Sigmoid colon (tissue), 7 donors: ENCODE data around the gene HTT-AS. TPM values are rescaled to one million over a fixed set of nuclear protein-coding genes. Genes with fewer than 3 reads are reported as not detected.

ENCODE experiments used
- DNase-seq: peaks from one replicate; pipeline ENCODE4 v3.0.0-alpha.2; 2019
- H3K27ac ChIP-seq, 4 donors: fragments of 200-600 bp; sonication (generic); one replicate each; pipeline ENCODE4 v1.5.1; 2016 to 2019; ENCODE audit warnings: mild to moderate bottlenecking in 1 of 4
- H3K27me3 ChIP-seq, 3 donors: fragments of 200-600 bp; sonication (generic); one replicate each; pipeline ENCODE4 v1.5.1; 2019; ENCODE audit warnings: mild to moderate bottlenecking in 1 of 3
- H3K36me3 ChIP-seq, 4 donors: fragments of 200-600 bp; sonication (generic); one replicate each; pipeline ENCODE4 v1.5.1; 2016 to 2019
- H3K4me1 ChIP-seq, 4 donors: fragments of 200-600 bp; sonication (generic); one replicate each; pipeline ENCODE4 v1.5.1; 2017 to 2019
- H3K4me3 ChIP-seq, 4 donors: fragments of 200-600 bp; sonication (generic); one replicate each; pipeline ENCODE4 v1.5.1; 2017 to 2019; ENCODE audit warnings: mild to moderate bottlenecking in 2 of 4, moderate library complexity in 1 of 4
- H3K9me3 ChIP-seq, 4 donors: fragments of 200-600 bp in 3 of 4; sonication (generic) in 3 of 4; one replicate each; pipeline versions ENCODE4 v1.5.1 to v1.6.1; 2013 to 2019
- CTCF ChIP-seq, 4 experiments: fragments of 450-650 bp in 3 of 4; fragments of 200-600 bp in 1 of 4; IDR thresholded peaks; one replicate each; pipeline ENCODE4 v1.5.1; 2016 to 2019; ENCODE audit warnings: antibody characterized with exemption in 4 of 4, mild to moderate bottlenecking in 3 of 4, moderate library complexity in 2 of 4
- EP300 ChIP-seq, 4 donors: sonication (generic); formaldehyde crosslinking; IDR thresholded peaks; one replicate each; pipeline ENCODE4 v1.6.1; 2017; ENCODE audit warnings: antibody characterized with exemption in 4 of 4
- POLR2A ChIP-seq, 2 donors: fragments of 450-650 bp; IDR thresholded peaks; one replicate each; pipeline ENCODE4 v1.6.1; 2016; ENCODE audit warnings: antibody characterized with exemption in 2 of 2, mild to moderate bottlenecking in 2 of 2, moderate library complexity in 2 of 2
- POLR2AphosphoS5 ChIP-seq, 4 donors: sonication (generic); formaldehyde crosslinking; IDR thresholded peaks; one replicate each; pipeline ENCODE4 v1.6.1; 2017; ENCODE audit warnings: antibody characterized with exemption in 4 of 4
- WGBS, 2 donors: extraction: QIAGEN DNeasy Blood & Tissue Kit; methylation state at CpG; one replicate each; pipeline ENCODE4 v1.1.7; 2013; 5-methylcytosine and 5-hydroxymethylcytosine counted together
- intact Hi-C: fragments of 100-400 bp; cut with DNase I; formaldehyde crosslinking; loops from one replicate; pipeline ENCODE4 v1.15.1; 2023
- polyA plus RNA-seq, 3 donors: library from polyadenylated mRNA; stranded (reverse); fragments of 200-250 nt; gene quantifications; one replicate each; pipeline ENCODE4 v1.2.3, GENCODE V29; 2013
- total RNA-seq, 4 donors: library from RNA; depleted of rRNA; stranded (reverse); fragments of >200 nt; gene quantifications; one replicate each; pipeline ENCODE4 v1.1.0, GENCODE V29; 2016
- donor health status: healthy with polysubstance abuse.
- donor health status: Bipolar disorder and iron deficiency.
- donor health status: healthy.

Gene HTT-AS
- total and polyA plus RNA-seq, 7 donors = not detected

- TF ChIP-seq EP300 (IDR thresholded peaks at IDR 0.05) = no peak
- no peak for TF ChIP-seq CTCF (IDR thresholded peaks at IDR 0.05)
- no peak for TF ChIP-seq POLR2A (IDR thresholded peaks at IDR 0.05)
- TF ChIP-seq POLR2AphosphoS5 (IDR thresholded peaks at IDR 0.05) = no peak
- Histone ChIP-seq H3K27me3 (no peaks in the 10 kb centered on the region), H3K4me3 (no peak overlapping the region), H3K36me3 (no peaks in the 10 kb centered on the region), H3K4me1 (no peaks in the 10 kb centered on the region), H3K27ac (no peak overlapping the region), H3K9me3 (no peaks in the 10 kb centered on the region)
- intact Hi-C loops = no loop called here
- DNase-seq = peak; percentile 29
- WGBS, 2 donors = 89 to 92% methylated on average over 8 of the region's 8 CpGs
Measured at GRCh38 chr4:3021627-3022026, 52.7 kb downstream of the HTT-AS start.

GRCh38 chr4:3021127-3021526 is 53.2 kb downstream of the HTT-AS start:
- peak; percentile 40 for DNase-seq
- Histone ChIP-seq H3K9me3 (no peaks in the 10 kb centered on the region), H3K4me1 (no peaks in the 10 kb centered on the region), H3K4me3 (no peak overlapping the region), H3K27ac (no peak overlapping the region), H3K36me3 (no peaks in the 10 kb centered on the region), H3K27me3 (no peaks in the 10 kb centered on the region)
- no peak for TF ChIP-seq POLR2A (IDR thresholded peaks at IDR 0.05)
- 79% methylated on average over 6 of the region's 6 CpGs for WGBS, 2 donors
- intact Hi-C loops = no loop called here

GRCh38 chr4:3019145-3019846 is 55.0 kb downstream of the HTT-AS start:
- no peaks in the 10 kb centered on the region for H3K27me3 ChIP-seq
- intact Hi-C loops = no loop called here

GRCh38 chr4:3017504-3017903 is 56.8 kb downstream of the HTT-AS start:
- intact Hi-C loops = no loop called here
- WGBS, 2 donors = 69 to 84% methylated on average over 4 of the region's 4 CpGs
- H3K4me3 ChIP-seq = no peak overlapping the region
- TF ChIP-seq POLR2A (IDR thresholded peaks at IDR 0.05) = no peak
- TF ChIP-seq CTCF (IDR thresholded peaks at IDR 0.05) = no peak
- TF ChIP-seq EP300 (IDR thresholded peaks at IDR 0.05) = no peak
- no peak for TF ChIP-seq POLR2AphosphoS5 (IDR thresholded peaks at IDR 0.05)
- H3K4me1 ChIP-seq = no peaks in the 10 kb centered on the region
- no peaks in the 10 kb centered on the region for H3K27me3 ChIP-seq
- DNase-seq = no peak
- H3K36me3 ChIP-seq = no peaks in the 10 kb centered on the region
- no peaks in the 10 kb centered on the region for H3K9me3 ChIP-seq
- no peak overlapping the region for H3K27ac ChIP-seq

More at GRCh38 chr4:3019145-3019846, 55.0 kb downstream of the HTT-AS start:
- Histone ChIP-seq H3K36me3 (no peaks in the 10 kb centered on the region), H3K27ac (no peak overlapping the region), H3K4me3 (no peak overlapping the region), H3K4me1 (no peaks in the 10 kb centered on the region), H3K9me3 (no peaks in the 10 kb centered on the region)
- 85 to 87% methylated on average over 13 of the region's 13 CpGs for WGBS, 2 donors
- no peak for DNase-seq
- TF ChIP-seq CTCF (IDR thresholded peaks at IDR 0.05) (no peak), EP300 (IDR thresholded peaks at IDR 0.05) (no peak), POLR2AphosphoS5 (IDR thresholded peaks at IDR 0.05) (no peak), POLR2A (IDR thresholded peaks at IDR 0.05) (no peak)

- intact Hi-C loops = no loop called here
- 88% methylated on average over 4 of the region's 4 CpGs for WGBS, 2 donors
- H3K9me3 ChIP-seq = no peaks in the 10 kb centered on the region
- DNase-seq = no peak
- no peaks in the 10 kb centered on the region for H3K27me3 ChIP-seq
- H3K4me3 ChIP-seq = no peak overlapping the region
- no peaks in the 10 kb centered on the region for H3K4me1 ChIP-seq
- TF ChIP-seq CTCF (IDR thresholded peaks at IDR 0.05) = no peak
- no peak for TF ChIP-seq POLR2AphosphoS5 (IDR thresholded peaks at IDR 0.05)
- TF ChIP-seq EP300 (IDR thresholded peaks at IDR 0.05) = no peak
- TF ChIP-seq POLR2A (IDR thresholded peaks at IDR 0.05) = no peak
- H3K36me3 ChIP-seq = no peaks in the 10 kb centered on the region
- no peak overlapping the region for H3K27ac ChIP-seq
Measured at GRCh38 chr4:3016961-3017360, 57.4 kb downstream of the HTT-AS start.
